ENCODE results near the gene HNRNPA2B1.
"Not testable (repeated sequence)": the region's sequence is repeated elsewhere in the genome, so short reads cannot be mapped to it uniquely, and the experiment has no call there.

Gene HNRNPA2B1

GRCh38 chr7:26160896-26161295, 39.6 kb downstream of the HNRNPA2B1 start:
- no peak overlapping the region for H3K4me3 ChIP-seq (ENCODE audit: low read depth, low read length)
- no peak overlapping the region for H2AFZ ChIP-seq (ENCODE audit: low read length, unreplicated experiment)
- no peaks in the 10 kb centered on the region for H3K36me3 ChIP-seq (ENCODE audit: insufficient read depth, low read length)
- peaks cover 20% of the 10 kb centered on the region for H3K4me1 ChIP-seq (ENCODE audit: control insufficient read depth, insufficient read depth, low read length, unreplicated experiment)
- no peaks in the 10 kb centered on the region for H3K27me3 ChIP-seq (ENCODE audit: insufficient read depth, low read length)
- no peak overlapping the region for H3K27ac ChIP-seq (ENCODE audit: low read depth, low read length)
- H3K79me2 ChIP-seq (ENCODE audit: control insufficient read depth, insufficient read depth, low read length, unreplicated experiment): no peaks in the 10 kb centered on the region

GRCh38 chr7:26159243-26159642, 41.3 kb downstream of the HNRNPA2B1 start:
- no peak overlapping the region for H3K4me3 ChIP-seq (ENCODE audit: low read depth, low read length)
- H3K27me3 ChIP-seq (ENCODE audit: insufficient read depth, low read length): no peaks in the 10 kb centered on the region
- no peaks in the 10 kb centered on the region for H3K79me2 ChIP-seq (ENCODE audit: control insufficient read depth, insufficient read depth, low read length, unreplicated experiment)
- H3K36me3 ChIP-seq (ENCODE audit: insufficient read depth, low read length): no peaks in the 10 kb centered on the region
- H2AFZ ChIP-seq (ENCODE audit: low read length, unreplicated experiment): no peak overlapping the region
- H3K4me1 ChIP-seq (ENCODE audit: control insufficient read depth, insufficient read depth, low read length, unreplicated experiment): peaks cover 25% of the 10 kb centered on the region
- H3K27ac ChIP-seq (ENCODE audit: low read depth, low read length): no peak overlapping the region

- peaks cover 25% of the 10 kb centered on the region for H3K4me1 ChIP-seq (ENCODE audit: control insufficient read depth, insufficient read depth, low read length, unreplicated experiment)
- peaks cover 1% of the 10 kb centered on the region for H3K27me3 ChIP-seq (ENCODE audit: insufficient read depth, low read length)
- H3K4me3 ChIP-seq (ENCODE audit: low read depth, low read length): no peak overlapping the region
- no peak overlapping the region for H2AFZ ChIP-seq (ENCODE audit: low read length, unreplicated experiment)
- H3K79me2 ChIP-seq (ENCODE audit: control insufficient read depth, insufficient read depth, low read length, unreplicated experiment): no peaks in the 10 kb centered on the region
- H3K27ac ChIP-seq (ENCODE audit: low read depth, low read length): no peak overlapping the region
- H3K36me3 ChIP-seq (ENCODE audit: insufficient read depth, low read length): no peaks in the 10 kb centered on the region
These were observed 42.9 kb downstream of the HNRNPA2B1 start for GRCh38 chr7:26157520-26158105.

GRCh38 chr7:26156451-26157420, 43.8 kb downstream of the HNRNPA2B1 start:
- Histone ChIP-seq H3K79me2 (ENCODE audit: control insufficient read depth, insufficient read depth, low read length, unreplicated experiment) (no peaks in the 10 kb centered on the region), H2AFZ (ENCODE audit: low read length, unreplicated experiment) (no peak overlapping the region), H3K4me1 (ENCODE audit: control insufficient read depth, insufficient read depth, low read length, unreplicated experiment) (peaks cover 25% of the 10 kb centered on the region), H3K36me3 (ENCODE audit: insufficient read depth, low read length) (no peaks in the 10 kb centered on the region), H3K4me3 (ENCODE audit: low read depth, low read length) (peak overlapping the region; percentile 38), H3K27ac (ENCODE audit: low read depth, low read length) (peak overlapping the region; percentile 66), H3K27me3 (ENCODE audit: insufficient read depth, low read length) (peaks cover 5% of the 10 kb centered on the region)

GRCh38 chr7:26155531-26156375, 44.8 kb downstream of the HNRNPA2B1 start:
- H2AFZ ChIP-seq (ENCODE audit: low read length, unreplicated experiment): no peak overlapping the region
- H3K4me3 ChIP-seq (ENCODE audit: low read depth, low read length): peak overlapping the region; percentile 38

GRCh38 chr7:26153823-26154783, 46.4 kb downstream of the HNRNPA2B1 start:
- Histone ChIP-seq H2AFZ (ENCODE audit: low read length, unreplicated experiment) (no peak overlapping the region), H3K79me2 (ENCODE audit: control insufficient read depth, insufficient read depth, low read length, unreplicated experiment) (no peaks in the 10 kb centered on the region), H3K27ac (ENCODE audit: low read depth, low read length) (no peak overlapping the region), H3K4me1 (ENCODE audit: control insufficient read depth, insufficient read depth, low read length, unreplicated experiment) (peaks cover 20% of the 10 kb centered on the region), H3K36me3 (ENCODE audit: insufficient read depth, low read length) (no peaks in the 10 kb centered on the region), H3K4me3 (ENCODE audit: low read depth, low read length) (no peak overlapping the region), H3K27me3 (ENCODE audit: insufficient read depth, low read length) (peaks cover 26% of the 10 kb centered on the region)

More at GRCh38 chr7:26155531-26156375, 44.8 kb downstream of the HNRNPA2B1 start:
- peaks cover 14% of the 10 kb centered on the region for H3K27me3 ChIP-seq (ENCODE audit: insufficient read depth, low read length)
- H3K27ac ChIP-seq (ENCODE audit: low read depth, low read length): peak overlapping the region; percentile 66
- H3K36me3 ChIP-seq (ENCODE audit: insufficient read depth, low read length): no peaks in the 10 kb centered on the region
- no peaks in the 10 kb centered on the region for H3K79me2 ChIP-seq (ENCODE audit: control insufficient read depth, insufficient read depth, low read length, unreplicated experiment)
- H3K4me1 ChIP-seq (ENCODE audit: control insufficient read depth, insufficient read depth, low read length, unreplicated experiment): peaks cover 25% of the 10 kb centered on the region

GRCh38 chr7:26153241-26153822, 47.2 kb downstream of the HNRNPA2B1 start:
- Histone ChIP-seq H3K4me1 (ENCODE audit: control insufficient read depth, insufficient read depth, low read length, unreplicated experiment) (peaks cover 14% of the 10 kb centered on the region), H3K36me3 (ENCODE audit: insufficient read depth, low read length) (no peaks in the 10 kb centered on the region), H3K27me3 (ENCODE audit: insufficient read depth, low read length) (peaks cover 26% of the 10 kb centered on the region), H3K4me3 (ENCODE audit: low read depth, low read length) (peak overlapping the region; percentile 78), H3K79me2 (ENCODE audit: control insufficient read depth, insufficient read depth, low read length, unreplicated experiment) (no peaks in the 10 kb centered on the region), H3K27ac (ENCODE audit: low read depth, low read length) (no peak overlapping the region), H2AFZ (ENCODE audit: low read length, unreplicated experiment) (no peak overlapping the region)

- Histone ChIP-seq H3K4me1 (ENCODE audit: control insufficient read depth, insufficient read depth, low read length, unreplicated experiment) (peaks cover 14% of the 10 kb centered on the region), H3K4me3 (ENCODE audit: low read depth, low read length) (peak overlapping the region; percentile 78), H3K27me3 (ENCODE audit: insufficient read depth, low read length) (peaks cover 26% of the 10 kb centered on the region)
- H3K27ac ChIP-seq (ENCODE audit: low read depth, low read length); H3K36me3 ChIP-seq (ENCODE audit: insufficient read depth, low read length); H3K79me2 ChIP-seq (ENCODE audit: control insufficient read depth, insufficient read depth, low read length, unreplicated experiment); H2AFZ ChIP-seq (ENCODE audit: low read length, unreplicated experiment): not testable (repeated sequence)
These were observed 47.7 kb downstream of the HNRNPA2B1 start for GRCh38 chr7:26152782-26153240.

- no peak within 1 kb of the TSS for H2AFZ ChIP-seq (ENCODE audit: low read length, unreplicated experiment)
- peaks cover 26% of the 10 kb centered on the region for H3K27me3 ChIP-seq (ENCODE audit: insufficient read depth, low read length)
- peak within 1 kb of the TSS; percentile 78 for H3K4me3 ChIP-seq (ENCODE audit: low read depth, low read length)
- H3K4me1 ChIP-seq (ENCODE audit: control insufficient read depth, insufficient read depth, low read length, unreplicated experiment): peaks cover 14% of the 10 kb centered on the region
- no peak within 1 kb of the TSS for H3K27ac ChIP-seq (ENCODE audit: low read depth, low read length)
- no peaks in the 10 kb centered on the region for H3K36me3 ChIP-seq (ENCODE audit: insufficient read depth, low read length)
- H3K79me2 ChIP-seq (ENCODE audit: control insufficient read depth, insufficient read depth, low read length, unreplicated experiment): no peaks in the 10 kb centered on the region
These were observed 48.4 kb downstream of the HNRNPA2B1 start, which contains the start of gene NFE2L3 for GRCh38 chr7:26151953-26152781. Gene NFE2L3, plus strand, starts transcription at chr7:26152198. Its CDS starts 301 bp downstream, at chr7:26152499.
